Measurements from ENCODE around the gene TP73. TPM values are rescaled to one million over a fixed set of nuclear protein-coding genes. Genes with fewer than 3 reads are reported as not detected.

Gene TP73
- total RNA-seq, 1 experiment from 2014 or later = 10.0 TPM

DNA sequence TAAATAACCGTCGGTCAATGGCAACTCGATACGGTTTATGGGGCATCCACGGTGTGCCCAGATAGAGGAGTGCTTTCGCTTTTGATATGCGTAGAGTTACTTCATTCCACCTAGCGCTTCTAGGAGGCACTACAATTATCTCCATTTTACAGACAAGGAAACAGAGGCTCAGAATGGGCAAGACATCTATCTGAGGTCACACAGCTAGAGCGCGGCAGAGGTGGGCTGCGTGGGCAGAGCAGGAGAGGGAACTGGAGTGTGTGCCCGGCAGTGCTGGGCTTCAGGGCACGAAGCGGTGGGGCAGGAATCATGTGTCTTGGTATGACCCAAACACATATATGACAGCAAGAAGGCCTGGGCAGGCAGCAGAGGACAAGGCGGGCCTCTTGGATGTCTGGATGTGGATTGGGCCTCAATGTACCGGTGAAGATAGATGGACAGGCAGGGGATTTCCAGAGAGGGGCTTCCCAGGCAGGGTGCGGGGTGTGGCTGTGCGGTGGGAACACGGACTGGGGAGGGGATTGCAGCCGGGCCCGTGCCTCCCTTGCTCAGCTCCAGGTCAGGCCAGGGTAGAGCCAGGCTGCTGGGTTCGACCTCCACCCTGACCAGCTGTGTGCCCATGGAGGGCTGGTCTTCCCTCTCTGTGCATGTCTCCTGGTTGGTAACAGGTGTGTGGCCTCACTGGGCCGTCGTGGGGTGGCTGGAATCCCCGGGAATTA lies 21.2 kb downstream of the TP73 start:
- intact Hi-C loops (cut with micrococcal nuclease; ENCODE audit: unreplicated experiment) = no loop called here
- TF ChIP-seq, protein P1, sequence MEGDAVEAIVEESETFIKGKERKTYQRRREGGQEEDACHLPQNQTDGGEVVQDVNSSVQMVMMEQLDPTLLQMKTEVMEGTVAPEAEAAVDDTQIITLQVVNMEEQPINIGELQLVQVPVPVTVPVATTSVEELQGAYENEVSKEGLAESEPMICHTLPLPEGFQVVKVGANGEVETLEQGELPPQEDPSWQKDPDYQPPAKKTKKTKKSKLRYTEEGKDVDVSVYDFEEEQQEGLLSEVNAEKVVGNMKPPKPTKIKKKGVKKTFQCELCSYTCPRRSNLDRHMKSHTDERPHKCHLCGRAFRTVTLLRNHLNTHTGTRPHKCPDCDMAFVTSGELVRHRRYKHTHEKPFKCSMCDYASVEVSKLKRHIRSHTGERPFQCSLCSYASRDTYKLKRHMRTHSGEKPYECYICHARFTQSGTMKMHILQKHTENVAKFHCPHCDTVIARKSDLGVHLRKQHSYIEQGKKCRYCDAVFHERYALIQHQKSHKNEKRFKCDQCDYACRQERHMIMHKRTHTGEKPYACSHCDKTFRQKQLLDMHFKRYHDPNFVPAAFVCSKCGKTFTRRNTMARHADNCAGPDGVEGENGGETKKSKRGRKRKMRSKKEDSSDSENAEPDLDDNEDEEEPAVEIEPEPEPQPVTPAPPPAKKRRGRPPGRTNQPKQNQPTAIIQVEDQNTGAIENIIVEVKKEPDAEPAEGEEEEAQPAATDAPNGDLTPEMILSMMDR (conservative IDR thresholded peaks at IDR 0.05; ENCODE audit: low read depth, low read length) = no peak
- TF ChIP-seq EZH2 (IDR thresholded peaks at IDR 0.05; ENCODE audit: borderline replicate concordance, low read depth, low read length, poor library complexity, severe bottlenecking) = no peak
- H3K9me3 ChIP-seq (ENCODE audit: low read depth, low read length, poor library complexity, severe bottlenecking) = no peaks in the 10 kb centered on the region
- ChIA-PET POLR2A (ENCODE audit: low non-redundant PET) (no interaction called here), CTCF (no interaction called here)
- peaks cover 6% of the 10 kb centered on the region for H3K4me1 ChIP-seq (ENCODE audit: insufficient read depth, low read length, poor library complexity, severe bottlenecking)
- no peak overlapping the region for H3K27ac ChIP-seq (ENCODE audit: low read depth, low read length, poor library complexity, severe bottlenecking)
- H3K36me3 ChIP-seq (ENCODE audit: insufficient read depth, low read length, poor library complexity, severe bottlenecking) = no peaks in the 10 kb centered on the region
- DNase-seq (ENCODE audit: low spot score) = no peak
- no peaks in the 10 kb centered on the region for H3K27me3 ChIP-seq (replicated peaks; ENCODE audit: insufficient read depth, low read depth, low read length, poor library complexity)
- BruUV-seq (replicated peaks) = no TSS peak
- H3K4me3 ChIP-seq (ENCODE audit: low read depth, low read length, poor library complexity, severe bottlenecking) = no peak overlapping the region

- POLR2A ChIA-PET (ENCODE audit: low non-redundant PET) = no interaction called here
- Histone ChIP-seq H3K4me3 (ENCODE audit: low read depth, low read length, poor library complexity, severe bottlenecking) (no peak overlapping the region), H3K27me3 (replicated peaks; ENCODE audit: insufficient read depth, low read depth, low read length, poor library complexity) (no peaks in the 10 kb centered on the region), H3K4me1 (ENCODE audit: insufficient read depth, low read length, poor library complexity, severe bottlenecking) (peaks cover 9% of the 10 kb centered on the region), H3K9me3 (ENCODE audit: low read depth, low read length, poor library complexity, severe bottlenecking) (no peaks in the 10 kb centered on the region), H3K27ac (ENCODE audit: low read depth, low read length, poor library complexity, severe bottlenecking) (no peak overlapping the region), H3K36me3 (ENCODE audit: insufficient read depth, low read length, poor library complexity, severe bottlenecking) (no peaks in the 10 kb centered on the region)
- DNase-seq (ENCODE audit: low spot score) = no peak
- TF ChIP-seq, protein P1 (conservative IDR thresholded peaks at IDR 0.05; ENCODE audit: low read depth, low read length) = no peak
- TF ChIP-seq EZH2 (IDR thresholded peaks at IDR 0.05; ENCODE audit: borderline replicate concordance, low read depth, low read length, poor library complexity, severe bottlenecking) = no peak
- CTCF ChIA-PET = no interaction called here
- intact Hi-C loops (cut with micrococcal nuclease; ENCODE audit: unreplicated experiment) = no loop called here
- no TSS peak for BruUV-seq (replicated peaks)
These were observed 22.1 kb downstream of the TP73 start for GRCh38 chr1:3674100-3675094.

DNA sequence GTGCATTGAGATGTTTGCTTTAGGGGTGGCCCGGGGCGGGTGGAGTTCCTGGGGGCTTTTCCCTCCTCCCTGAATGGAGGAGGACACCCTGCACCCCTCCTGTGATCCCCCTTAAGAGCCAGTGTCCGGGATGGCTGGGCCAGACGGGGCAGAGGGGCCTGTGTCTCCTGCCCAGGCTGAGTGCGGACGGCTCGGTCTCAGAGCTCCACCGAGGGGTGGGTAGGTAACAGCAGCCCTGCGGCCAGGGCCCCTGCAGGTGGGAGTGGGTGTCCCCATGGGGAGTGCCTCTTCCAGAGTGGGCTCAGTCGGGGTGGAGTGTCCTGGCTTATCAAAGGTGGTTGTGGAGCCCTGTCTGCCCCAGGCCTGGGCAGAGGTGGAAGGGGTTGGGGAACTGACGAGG lies 23.1 kb downstream of the TP73 start:
- intact Hi-C loops (cut with micrococcal nuclease; ENCODE audit: unreplicated experiment) = no loop called here
- H3K27me3 ChIP-seq (replicated peaks; ENCODE audit: insufficient read depth, low read depth, low read length, poor library complexity) = no peaks in the 10 kb centered on the region
- no peak overlapping the region for H3K27ac ChIP-seq (ENCODE audit: low read depth, low read length, poor library complexity, severe bottlenecking)
- no peak overlapping the region for H3K4me3 ChIP-seq (ENCODE audit: low read depth, low read length, poor library complexity, severe bottlenecking)
- H3K9me3 ChIP-seq (ENCODE audit: low read depth, low read length, poor library complexity, severe bottlenecking) = no peaks in the 10 kb centered on the region
- BruUV-seq (replicated peaks) = no TSS peak
- TF ChIP-seq, protein P1 (conservative IDR thresholded peaks at IDR 0.05; ENCODE audit: low read depth, low read length) = no peak
- TF ChIP-seq EZH2 (IDR thresholded peaks at IDR 0.05; ENCODE audit: borderline replicate concordance, low read depth, low read length, poor library complexity, severe bottlenecking) = no peak
- ChIA-PET POLR2A (ENCODE audit: low non-redundant PET) (no interaction called here), CTCF (no interaction called here)
- no peak for DNase-seq (ENCODE audit: low spot score)
- peaks cover 9% of the 10 kb centered on the region for H3K4me1 ChIP-seq (ENCODE audit: insufficient read depth, low read length, poor library complexity, severe bottlenecking)
- H3K36me3 ChIP-seq (ENCODE audit: insufficient read depth, low read length, poor library complexity, severe bottlenecking) = no peaks in the 10 kb centered on the region

All from A673 (cell line).